Activated naive CD4-positive, alpha-beta T cell treated with anti-CD3 and anti-CD28 coated beads, Interleukin-2, amount 10 ng/mL, durations not matched to agents 7 days and 5 days (primary cell): ENCODE data around the gene KRT33A.

Source experiments
- CTCF ChIA-PET: fragments of 350-600 bp; sonication (Branson Sonifier 250); formaldehyde crosslinking; loops from one replicate; lab custom pipeline; 2021; ENCODE audit warnings: antibody characterized with exemption; lab: Charles Lee
- DNase-seq: peaks from one replicate; pipeline ENCODE4 v3.0.0-alpha.2; 2020
- H3K27ac Mint-ChIP-seq: one replicate; pipeline ENCODE4 v1.8.0; 2021; ENCODE audit warnings: mild to moderate bottlenecking, moderate library complexity, mixed read lengths
- H3K27me3 Mint-ChIP-seq: one replicate; pipeline ENCODE4 v1.8.0; 2021; ENCODE audit warnings: mild to moderate bottlenecking, mixed read lengths
- H3K36me3 Mint-ChIP-seq: one replicate; pipeline ENCODE4 v1.8.0; 2021; ENCODE audit warnings: mixed read lengths
- H3K4me1 Mint-ChIP-seq: one replicate; pipeline ENCODE4 v1.8.0; 2021; ENCODE audit warnings: mixed read lengths
- H3K4me3 Mint-ChIP-seq: one replicate; pipeline ENCODE4 v1.8.0; 2021; ENCODE audit warnings: mild to moderate bottlenecking, moderate library complexity, mixed read lengths
- H3K9me3 Mint-ChIP-seq: one replicate; pipeline ENCODE4 v1.8.0; 2021; ENCODE audit warnings: mixed read lengths

The KRT33A gene

GRCh38 chr17:41328207-41328606 is 22.4 kb downstream of the KRT33A start:
- no peak for DNase-seq
- CTCF ChIA-PET: interaction anchor here (1.4 kb wide), 1 partner anchor 418 kb away, joined by 3 read pairs; no protein-coding TSS in a partner anchor
- Mint-ChIP-seq H3K4me1 (peaks cover 32% of the 10 kb centered on the region), H3K9me3 (no peaks in the 10 kb centered on the region), H3K36me3 (no peaks in the 10 kb centered on the region), H3K27ac (no peak overlapping the region), H3K4me3 (no peak overlapping the region), H3K27me3 (peaks cover 9% of the 10 kb centered on the region)

- H3K4me1 Mint-ChIP-seq: peaks cover 34% of the 10 kb centered on the region
- CTCF ChIA-PET: interaction anchor here (1.4 kb wide), 1 partner anchor 417 kb away, joined by 3 read pairs; no protein-coding TSS in a partner anchor
- H3K27me3 Mint-ChIP-seq: peaks cover 9% of the 10 kb centered on the region
- H3K9me3 Mint-ChIP-seq: no peaks in the 10 kb centered on the region
- peak overlapping the region; percentile 64 for H3K27ac Mint-ChIP-seq
- H3K36me3 Mint-ChIP-seq: no peaks in the 10 kb centered on the region
- H3K4me3 Mint-ChIP-seq: no peak overlapping the region
- no peak for DNase-seq
Measured at GRCh38 chr17:41327411-41328120, 23.1 kb downstream of the KRT33A start.

- CTCF ChIA-PET: no interaction called here
- H3K9me3 Mint-ChIP-seq: no peaks in the 10 kb centered on the region
- H3K27me3 Mint-ChIP-seq: peaks cover 5% of the 10 kb centered on the region
- peak overlapping the region; percentile 64 for H3K27ac Mint-ChIP-seq
- no peaks in the 10 kb centered on the region for H3K36me3 Mint-ChIP-seq
- no peak overlapping the region for H3K4me3 Mint-ChIP-seq
- peaks cover 36% of the 10 kb centered on the region for H3K4me1 Mint-ChIP-seq
- peak; percentile 60 for DNase-seq
Measured at GRCh38 chr17:41326173-41327145, 24.2 kb downstream of the KRT33A start.

GRCh38 chr17:41325611-41326010 is 25.0 kb downstream of the KRT33A start:
- no peaks in the 10 kb centered on the region for H3K27me3 Mint-ChIP-seq
- CTCF ChIA-PET: no interaction called here
- no peaks in the 10 kb centered on the region for H3K36me3 Mint-ChIP-seq
- H3K4me1 Mint-ChIP-seq: peaks cover 36% of the 10 kb centered on the region
- no peak overlapping the region for H3K4me3 Mint-ChIP-seq
- H3K27ac Mint-ChIP-seq: no peak overlapping the region
- DNase-seq: no peak
- no peaks in the 10 kb centered on the region for H3K9me3 Mint-ChIP-seq

- no peak overlapping the region for H3K27ac Mint-ChIP-seq
- no peak overlapping the region for H3K4me3 Mint-ChIP-seq
- no peaks in the 10 kb centered on the region for H3K27me3 Mint-ChIP-seq
- peaks cover 36% of the 10 kb centered on the region for H3K4me1 Mint-ChIP-seq
- no peak for DNase-seq
- H3K36me3 Mint-ChIP-seq: no peaks in the 10 kb centered on the region
- H3K9me3 Mint-ChIP-seq: no peaks in the 10 kb centered on the region
- CTCF ChIA-PET: no interaction called here
Measured at GRCh38 chr17:41325126-41325525, 25.5 kb downstream of the KRT33A start.

GRCh38 chr17:41324180-41325075 is 26.2 kb downstream of the KRT33A start:
- CTCF ChIA-PET: interaction anchor here (0.6 to 1.8 kb wide), 2 partner anchors 9 to 171 kb away, joined by 3 to 5 read pairs; no protein-coding TSS in a partner anchor
- no peak overlapping the region for H3K4me3 Mint-ChIP-seq
- H3K27ac Mint-ChIP-seq: peak overlapping the region; percentile 25
- H3K27me3 Mint-ChIP-seq: no peaks in the 10 kb centered on the region
- no peak for DNase-seq
- H3K4me1 Mint-ChIP-seq: peaks cover 36% of the 10 kb centered on the region
- H3K9me3 Mint-ChIP-seq: peaks cover 7% of the 10 kb centered on the region
- no peaks in the 10 kb centered on the region for H3K36me3 Mint-ChIP-seq

- H3K27me3 Mint-ChIP-seq: no peaks in the 10 kb centered on the region
- CTCF ChIA-PET: interaction anchor here (0.6 to 2.4 kb wide), 15 partner anchors 8 to 467 kb away, joined by 3 to 13 read pairs (median 4); partner anchors contain the start of gene KRTAP16-1
- H3K9me3 Mint-ChIP-seq: peaks cover 9% of the 10 kb centered on the region
- no peak for DNase-seq
- no peaks in the 10 kb centered on the region for H3K36me3 Mint-ChIP-seq
- H3K27ac Mint-ChIP-seq: peak overlapping the region; percentile 61
- peaks cover 34% of the 10 kb centered on the region for H3K4me1 Mint-ChIP-seq
- no peak overlapping the region for H3K4me3 Mint-ChIP-seq
Measured at GRCh38 chr17:41322903-41323895, 27.4 kb downstream of the KRT33A start.

GRCh38 chr17:41322094-41322902 is 28.3 kb downstream of the KRT33A start:
- DNase-seq: no peak
- no peaks in the 10 kb centered on the region for H3K36me3 Mint-ChIP-seq
- H3K4me1 Mint-ChIP-seq: peaks cover 29% of the 10 kb centered on the region
- no peaks in the 10 kb centered on the region for H3K27me3 Mint-ChIP-seq
- CTCF ChIA-PET: interaction anchor here (0.6 to 2.4 kb wide), 15 partner anchors 8 to 466 kb away, joined by 3 to 13 read pairs (median 4); partner anchors contain the start of gene KRTAP16-1
- no peak overlapping the region for H3K4me3 Mint-ChIP-seq
- H3K27ac Mint-ChIP-seq: peak overlapping the region; percentile 50
- H3K9me3 Mint-ChIP-seq: peaks cover 9% of the 10 kb centered on the region

- peaks cover 7% of the 10 kb centered on the region for H3K4me1 Mint-ChIP-seq
- H3K36me3 Mint-ChIP-seq: no peaks in the 10 kb centered on the region
- no peak overlapping the region for H3K27ac Mint-ChIP-seq
- H3K4me3 Mint-ChIP-seq: no peak overlapping the region
- H3K9me3 Mint-ChIP-seq: peaks cover 9% of the 10 kb centered on the region
- no peak for DNase-seq
- H3K27me3 Mint-ChIP-seq: peaks cover 23% of the 10 kb centered on the region
- CTCF ChIA-PET: no interaction called here
Measured at GRCh38 chr17:41318231-41318630, 32.4 kb downstream of the KRT33A start.

GRCh38 chr17:41315814-41316445 is 34.7 kb downstream of the KRT33A start:
- Mint-ChIP-seq H3K36me3 (no peaks in the 10 kb centered on the region), H3K4me3 (no peak overlapping the region), H3K27me3 (peaks cover 27% of the 10 kb centered on the region), H3K9me3 (peaks cover 13% of the 10 kb centered on the region), H3K4me1 (peaks cover 9% of the 10 kb centered on the region), H3K27ac (no peak overlapping the region)
- CTCF ChIA-PET: no interaction called here
- no peak for DNase-seq

GRCh38 chr17:41315204-41315794 is 35.3 kb downstream of the KRT33A start, which contains the start of gene KRTAP17-1:
Gene KRTAP17-1, minus strand, starts transcription at chr17:41315710. Its CDS starts 60 bp downstream, at chr17:41315650.
- Mint-ChIP-seq H3K9me3 (peaks cover 13% of the 10 kb centered on the region), H3K36me3 (no peaks in the 10 kb centered on the region), H3K4me1 (peaks cover 16% of the 10 kb centered on the region), H3K4me3 (no peak within 1 kb of the TSS), H3K27ac (no peak within 1 kb of the TSS), H3K27me3 (peaks cover 27% of the 10 kb centered on the region)
- CTCF ChIA-PET: no interaction called here
- no peak for DNase-seq
